ENCODE measurements around the gene ABCB8. TPM values are rescaled to one million over a fixed set of nuclear protein-coding genes. Genes with fewer than 3 reads are reported as not detected.

ABCB8 gene
- total and polyA plus RNA-seq, 9 of the 15 experiments (the other 6 are each of a cell fraction or from before 2014, with no cell fraction given): 7.6 to 106 (median 36.3) TPM

- TF ChIP-seq ZBTB12 (CRISPR knock-in tag; IDR thresholded peaks at IDR 0.05): no peak
- 0 out of 2 replicates have a peak, but pooled peaks have one; percentile 0 for TF ChIP-seq FOXM1 (IDR thresholded peaks at IDR 0.05; ENCODE audit: low read depth)
- no peak for TF ChIP-seq FOXM1 (CRISPR knock-in tag; IDR thresholded peaks at IDR 0.05; ENCODE audit: low read depth)
- TF ChIP-seq SMC3 (conservative IDR thresholded peaks at IDR 0.05; ENCODE audit: insufficient read depth, low read depth, low read length): no peak
- TF ChIP-seq IRF9 (tag; IDR thresholded peaks at IDR 0.05): no peak
- TF ChIP-seq U2AF1 (optimal IDR thresholded peaks at IDR 0.05; ENCODE audit: low read depth, low read length): peak; percentile 15
- no peak for TF ChIP-seq ZNF408 (CRISPR knock-in tag; IDR thresholded peaks at IDR 0.05; ENCODE audit: low read depth)
- TF ChIP-seq E2F1 (CRISPR knock-in tag; IDR thresholded peaks at IDR 0.05): peak; percentile 49; the same call in 1 of the 2 replicates
- no peak for TF ChIP-seq CREBBP (IDR thresholded peaks at IDR 0.05; ENCODE audit: low read depth, low read length)
- TF ChIP-seq GABPB2 (CRISPR knock-in tag; conservative IDR thresholded peaks at IDR 0.05): no peak
- TF ChIP-seq TOE1 (IDR thresholded peaks at IDR 0.05; ENCODE audit: borderline replicate concordance): no peak
- no peak for TF ChIP-seq TOE1 (CRISPR knock-in tag; IDR thresholded peaks at IDR 0.05; ENCODE audit: borderline replicate concordance, low read depth)
- TF ChIP-seq SMAD4 (CRISPR knock-in tag; conservative IDR thresholded peaks at IDR 0.05): peak; percentile 34; the same call in 1 of the 2 replicates
- no peak for TF ChIP-seq ELF1 (tag; IDR thresholded peaks at IDR 0.05)
- no peak for TF ChIP-seq MLLT1 (IDR thresholded peaks at IDR 0.05)
- TF ChIP-seq E4F1 (CRISPR knock-in tag; IDR thresholded peaks at IDR 0.05; ENCODE audit: borderline replicate concordance): no peak
Measured at GRCh38 chr7:151083071-151083823, 55.0 kb downstream of the ABCB8 start, which contains the start of gene TMUB1 (continued).

Measured in K562 (cell line).